Hepatocyte (in vitro differentiated cells): ENCODE results near the gene SORCS2.

Experiments
- CTCF ChIP-seq: fragments of 200-600 bp; sonication (generic); IDR thresholded peaks from 2 replicates; pipeline ENCODE4 v1.5.1; 2016; ENCODE audit warnings: antibody characterized with exemption, mild to moderate bottlenecking; ENCODE audit not compliant: poor library complexity
- EZH2 ChIP-seq: fragments of 200-600 bp; sonication (generic); IDR thresholded peaks from 2 replicates; pipeline ENCODE4 v1.6.1; 2016; ENCODE audit warnings: antibody characterized with exemption, mild to moderate bottlenecking, borderline replicate concordance

- TF ChIP-seq CTCF: no peak
- no peak for TF ChIP-seq EZH2
Measured at GRCh38 chr4:7458477-7458876, 266.1 kb downstream of the SORCS2 start.
